HG03520 (cell line): ENCODE data around the gene MCC.

Source experiments
- ATAC-seq: cut with Tn5 transposase; IDR thresholded peaks from one replicate; pipeline ENCODE4 v1.9.1; 2021; ENCODE audit warnings: mild to moderate bottlenecking, moderate library complexity; ENCODE audit not compliant: unreplicated experiment

Gene MCC

GRCh38 chr5:113186061-113186460 lies 302.2 kb downstream of the MCC start:
- ATAC-seq: no peak

GRCh38 chr5:113183694-113184093 lies 304.6 kb downstream of the MCC start:
- ATAC-seq: no peak

GRCh38 chr5:113182658-113183344 lies 305.5 kb downstream of the MCC start:
- no peak for ATAC-seq

GRCh38 chr5:113181853-113182490 lies 306.3 kb downstream of the MCC start:
- ATAC-seq: no peak

GRCh38 chr5:113181409-113181808 lies 306.8 kb downstream of the MCC start:
- ATAC-seq: no peak

GRCh38 chr5:113179156-113179555 lies 309.1 kb downstream of the MCC start:
- no peak for ATAC-seq

- ATAC-seq: no peak
These were observed 310.0 kb downstream of the MCC start for GRCh38 chr5:113178073-113178779.

GRCh38 chr5:113177225-113177624 lies 311.0 kb downstream of the MCC start:
- ATAC-seq: no peak

- no peak for ATAC-seq
These were observed 311.5 kb downstream of the MCC start for GRCh38 chr5:113176734-113177133.

- no peak for ATAC-seq
These were observed 312.1 kb downstream of the MCC start for GRCh38 chr5:113176196-113176595.

- no peak for ATAC-seq
These were observed 315.9 kb downstream of the MCC start for GRCh38 chr5:113172231-113172826.

GRCh38 chr5:113171520-113171919 lies 316.7 kb downstream of the MCC start:
- ATAC-seq: no peak

GRCh38 chr5:113170707-113171106 lies 317.5 kb downstream of the MCC start:
- no peak for ATAC-seq

- ATAC-seq: no peak
These were observed 318.5 kb downstream of the MCC start for GRCh38 chr5:113169720-113170119.

- ATAC-seq: no peak
These were observed 320.3 kb downstream of the MCC start for GRCh38 chr5:113167985-113168384.

GRCh38 chr5:113166852-113167366 lies 321.3 kb downstream of the MCC start:
- no peak for ATAC-seq

- no peak for ATAC-seq
These were observed 322.0 kb downstream of the MCC start for GRCh38 chr5:113166261-113166660.

GRCh38 chr5:113164021-113164420 lies 324.2 kb downstream of the MCC start:
- no peak for ATAC-seq

- no peak for ATAC-seq
These were observed 324.9 kb downstream of the MCC start for GRCh38 chr5:113163328-113163727.

- no peak for ATAC-seq
These were observed 325.5 kb downstream of the MCC start for GRCh38 chr5:113162770-113163169.

GRCh38 chr5:113162208-113162607 lies 326.0 kb downstream of the MCC start:
- ATAC-seq: no peak
